A549 (cell line): ENCODE data around the gene UBTD1. TPM values are rescaled to one million over a fixed set of nuclear protein-coding genes. Genes with fewer than 3 reads are reported as not detected.

Source experiments
- ATAC-seq, 2 experiments: fragments of 200-7000 bp in 1 of 2; fragments of >200 bp in 1 of 2; cut with Nextera tagmentation in 1 of 2; cut with Tn5 transposase in 1 of 2; 3 replicates each; pipeline versions ENCODE4 v1.8.0 to v1.9.1; 2018 to 2020; ENCODE audit warnings: mild to moderate bottlenecking in 1 of 2, moderate library complexity in 1 of 2
- CTCF ChIA-PET: fragments of 300-600 bp; sonication (Branson Sonifier 250); formaldehyde crosslinking; extraction: SDS; loops from one replicate; lab custom pipeline; 2021; ENCODE audit warnings: antibody characterized with exemption, inconsistent platforms; lab: Yijun Ruan, JAX
- POLR2A ChIA-PET: fragments of 350-600 bp; formaldehyde crosslinking; extraction: SDS; loops from one replicate; lab custom pipeline; 2021; ENCODE audit warnings: antibody characterized with exemption, inconsistent platforms; lab: Yijun Ruan, JAX
- DNase-seq, 2 experiments: peaks; one replicate each; pipeline versions ENCODE4 v3.0.0 to v3.0.0-alpha.2; 2011 to 2016; ENCODE audit warnings: low read depth in 1 of 2, low spot score in 1 of 2
- FAIRE-seq: peaks from 2 replicates; lab custom pipeline; 2011; peaks lifted over from hg19 to GRCh38; lab: Jason Lieb, UNC
- H3K27ac ChIP-seq, 2 experiments: fragments of >200 bp; sonication (Bioruptor Twin); formaldehyde crosslinking; 3 replicates each; pipeline ENCODE4 v1.5.1; 2016 to 2017
- H3K4me1 ChIP-seq: fragments of >200 bp; sonication (Bioruptor Twin); formaldehyde crosslinking; 3 replicates; pipeline ENCODE4 v1.6.1; 2016
- H3K4me2 ChIP-seq: fragments of >200 bp; sonication (Bioruptor Twin); formaldehyde crosslinking; 3 replicates; pipeline ENCODE4 v1.6.1; 2016
- H3K4me3 ChIP-seq: fragments of >200 bp; sonication (Bioruptor Twin); formaldehyde crosslinking; 3 replicates; pipeline ENCODE4 v1.5.1; 2016
- H3K9me3 ChIP-seq: fragments of >200 bp; sonication (Bioruptor Twin); formaldehyde crosslinking; 3 replicates; pipeline ENCODE4 v1.6.1; 2016
- CBX2 ChIP-seq: fragments of 200-600 bp; sonication (generic); IDR thresholded peaks from 2 replicates; pipeline ENCODE4 v1.6.1; 2016; ENCODE audit warnings: low read depth, mild to moderate bottlenecking, borderline replicate concordance
- CBX8 ChIP-seq: fragments of 200-600 bp; sonication (generic); IDR thresholded peaks from 2 replicates; pipeline ENCODE4 v1.6.1; 2016
- ESRRA ChIP-seq: fragments of 150-350 bp; IDR thresholded peaks from 2 replicates; pipeline ENCODE4 v1.6.1; 2014; ENCODE audit warnings: mild to moderate bottlenecking, low read length, borderline replicate concordance
- HDAC2 ChIP-seq: fragments of 200-600 bp; sonication (generic); IDR thresholded peaks from 2 replicates; pipeline ENCODE4 v1.6.1; 2016
- HEYL ChIP-seq: fragments of 250-450 bp; sonication (Bioruptor Pico); IDR thresholded peaks from 2 replicates; pipeline ENCODE4 v1.8.0; 2021; ENCODE audit warnings: mild to moderate bottlenecking, moderate library complexity
- HOXA7 ChIP-seq: fragments of 250-450 bp; sonication (Bioruptor Pico); IDR thresholded peaks from 2 replicates; pipeline ENCODE4 v1.5.0; 2020; ENCODE audit warnings: mild to moderate bottlenecking, moderate library complexity
- JUN ChIP-seq, 2 experiments: fragments of >200 bp; sonication (Bioruptor Twin); formaldehyde crosslinking; IDR thresholded peaks; 2 replicates in 1 of 2; 3 replicates in 1 of 2; pipeline ENCODE4 v1.6.1; 2016 to 2017
- KDM5A ChIP-seq: fragments of 200-600 bp; sonication (generic); IDR thresholded peaks from 2 replicates; pipeline ENCODE4 v1.6.1; 2016; ENCODE audit warnings: antibody characterized with exemption, mild to moderate bottlenecking
- MAZ ChIP-seq: fragments of 150-350 bp; IDR thresholded peaks from 2 replicates; pipeline ENCODE4 v1.6.1; 2014; ENCODE audit warnings: antibody characterized with exemption, low read depth, low read length, borderline replicate concordance
- RAD21 ChIP-seq, 2 experiments: fragments of >200 bp in 1 of 2; sonication (Bioruptor Twin) in 1 of 2; formaldehyde crosslinking in 1 of 2; IDR thresholded peaks in 1 of 2; conservative IDR thresholded peaks in 1 of 2; 2 replicates in 1 of 2; 3 replicates in 1 of 2; pipeline ENCODE4 v1.6.1; 2012 to 2018; ENCODE audit warnings: inconsistent platforms in 1 of 2
- RARB ChIP-seq: fragments of 250-450 bp; sonication (Bioruptor Pico); IDR thresholded peaks from 2 replicates; pipeline ENCODE4 v1.8.0; 2021; ENCODE audit warnings: mild to moderate bottlenecking, moderate library complexity
- RNF2 ChIP-seq: fragments of 200-600 bp; sonication (generic); IDR thresholded peaks from 2 replicates; pipeline ENCODE4 v1.6.1; 2016; ENCODE audit warnings: low read depth, mild to moderate bottlenecking, antibody characterized with exemption, moderate library complexity, borderline replicate concordance
- SMC3 ChIP-seq: fragments of >200 bp; sonication (Bioruptor Twin); formaldehyde crosslinking; IDR thresholded peaks from 3 replicates; pipeline ENCODE4 v1.6.1; 2018; ENCODE audit warnings: inconsistent platforms
- WGBS: methylation state at CpG from one replicate; pipeline ENCODE4 v1.1.6; 2017; ENCODE audit errors: missing lambda C conversion rate; 5-methylcytosine and 5-hydroxymethylcytosine counted together
- polyA plus RNA-seq, 4 experiments: library from polyadenylated mRNA; depleted of rRNA in 3 of 4; stranded (reverse); fragments of >200 nt; fragmentation: RNase III in 1 of 4; extraction: RNeasy Plus Mini Kit Qiagen cat#74134 plus additional on column Dnase treatment in 1 of 4; gene quantifications; 2 replicates in 3 of 4; 3 replicates in 1 of 4; pipeline ENCODE4 v1.2.3, GENCODE V29; 2011 to 2017
- TF ChIP-seq, protein P1 (sequence below): IDR thresholded peaks from 2 replicates; pipeline ENCODE4 v1.6.1; 2012
- TF ChIP-seq, protein P2 (sequence below): fragments of 250-450 bp; sonication (Bioruptor Pico); IDR thresholded peaks from 2 replicates; pipeline ENCODE4 v1.5.0; 2021; ENCODE audit warnings: mild to moderate bottlenecking, moderate library complexity, borderline replicate concordance
- TF ChIP-seq, protein P3 (sequence below): IDR thresholded peaks from 2 replicates; pipeline ENCODE4 v1.6.1; 2012
- TF ChIP-seq, protein P4 (sequence below): fragments of 150-350 bp; IDR thresholded peaks from 2 replicates; pipeline ENCODE4 v1.6.1; 2014; ENCODE audit warnings: low read depth, mild to moderate bottlenecking, low read length

Gene UBTD1
- polyA plus RNA-seq, 2 of the 4 experiments (the other 2 are of a cell fraction): 5.9 to 11.6 TPM

DNA sequence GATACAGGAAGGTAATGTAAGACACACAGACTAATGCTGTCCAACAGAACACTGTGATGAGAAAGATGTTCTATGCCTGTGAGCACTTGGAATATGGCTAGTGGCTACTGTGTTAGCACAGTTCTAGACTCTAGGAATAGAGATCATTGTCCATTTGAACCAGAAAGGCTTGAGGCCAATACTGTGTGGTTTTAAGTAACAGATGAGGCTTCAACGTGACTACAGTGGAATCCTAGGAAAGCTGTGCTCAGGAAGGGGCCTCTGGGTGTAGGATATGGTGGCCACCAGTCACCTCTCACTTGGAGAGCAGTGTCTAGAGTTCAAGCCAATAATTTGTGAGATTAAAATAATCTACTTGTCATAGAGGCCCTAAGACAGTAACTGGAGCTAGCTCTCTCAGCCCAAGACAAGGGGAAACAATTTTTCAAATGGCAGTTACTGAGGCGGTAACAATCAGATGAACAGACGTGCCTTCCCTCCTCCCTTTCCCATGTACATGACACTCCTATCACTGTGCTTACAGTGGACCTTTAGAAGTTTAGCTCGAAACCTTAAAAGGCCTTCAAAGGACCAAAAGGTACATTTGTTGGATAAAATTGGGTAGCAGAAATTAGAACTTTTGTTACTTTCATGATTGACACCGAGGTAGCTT is 42.6 kb upstream of the UBTD1 start:
- ATAC-seq: no peak
- ChIA-PET CTCF (interaction anchor here (0.9 to 12.9 kb wide), 7 partner anchors 11 to 156 kb away, joined by 3 to 218 read pairs (median 4); partner anchors contain the start of gene ANKRD2), POLR2A (no interaction called here)
- FAIRE-seq: no peak
- no peak for DNase-seq
- H3K4me2 ChIP-seq: no peak overlapping the region
- no peak overlapping the region for H3K27ac ChIP-seq
- WGBS: 87% methylated on average over 5 of the region's 5 CpGs
- no peak overlapping the region for H3K4me3 ChIP-seq
- TF ChIP-seq HDAC2 (no peak), MAZ (no peak)
- H3K4me1 ChIP-seq: no peaks in the 10 kb centered on the region
- no peaks in the 10 kb centered on the region for H3K9me3 ChIP-seq

DNA sequence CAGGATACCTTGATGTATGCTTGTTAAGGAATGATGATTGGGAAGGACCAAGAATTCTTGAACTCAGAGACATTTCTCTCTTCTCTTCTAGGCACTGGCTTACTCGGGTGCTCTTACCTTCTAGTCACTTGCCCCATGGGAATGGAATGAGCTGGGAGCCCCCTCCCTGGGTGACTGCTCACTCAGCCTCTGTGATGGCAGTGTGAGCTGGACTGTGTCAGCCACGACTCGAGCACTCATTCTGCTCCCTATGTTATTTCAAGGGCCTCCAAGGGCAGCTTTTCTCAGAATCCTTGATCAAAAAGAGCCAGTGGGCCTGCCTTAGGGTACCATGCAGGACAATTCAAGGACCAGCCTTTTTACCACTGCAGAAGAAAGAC is 42.0 kb upstream of the UBTD1 start:
- no peaks in the 10 kb centered on the region for H3K9me3 ChIP-seq
- TF ChIP-seq RNF2 (no peak), RARB (CRISPR knock-in tag) (no peak), ESRRA (no peak), RAD21 (conservative IDR thresholded peaks at IDR 0.05 in 1 of 2, IDR thresholded peaks at IDR 0.05 in 1 of 2) (no peak), JUN (IDR thresholded peaks at IDR 0.05) (no peak)
- TF ChIP-seq, protein P1, sequence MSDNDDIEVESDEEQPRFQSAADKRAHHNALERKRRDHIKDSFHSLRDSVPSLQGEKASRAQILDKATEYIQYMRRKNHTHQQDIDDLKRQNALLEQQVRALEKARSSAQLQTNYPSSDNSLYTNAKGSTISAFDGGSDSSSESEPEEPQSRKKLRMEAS: no peak
- TF ChIP-seq, protein P2, sequence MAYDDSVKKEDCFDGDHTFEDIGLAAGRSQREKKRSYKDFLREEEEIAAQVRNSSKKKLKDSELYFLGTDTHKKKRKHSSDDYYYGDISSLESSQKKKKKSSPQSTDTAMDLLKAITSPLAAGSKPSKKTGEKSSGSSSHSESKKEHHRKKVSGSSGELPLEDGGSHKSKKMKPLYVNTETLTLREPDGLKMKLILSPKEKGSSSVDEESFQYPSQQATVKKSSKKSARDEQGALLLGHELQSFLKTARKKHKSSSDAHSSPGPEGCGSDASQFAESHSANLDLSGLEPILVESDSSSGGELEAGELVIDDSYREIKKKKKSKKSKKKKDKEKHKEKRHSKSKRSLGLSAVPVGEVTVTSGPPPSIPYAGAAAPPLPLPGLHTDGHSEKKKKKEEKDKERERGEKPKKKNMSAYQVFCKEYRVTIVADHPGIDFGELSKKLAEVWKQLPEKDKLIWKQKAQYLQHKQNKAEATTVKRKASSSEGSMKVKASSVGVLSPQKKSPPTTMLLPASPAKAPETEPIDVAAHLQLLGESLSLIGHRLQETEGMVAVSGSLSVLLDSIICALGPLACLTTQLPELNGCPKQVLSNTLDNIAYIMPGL: no peak
- TF ChIP-seq, all 56 proteins: peak for 0
- CTCF ChIA-PET: interaction anchor here (0.7 to 12.9 kb wide), 6 partner anchors 12 to 178 kb away, joined by 3 to 218 read pairs (median 5); no protein-coding TSS in a partner anchor
- Histone ChIP-seq H3K4me3 (no peak overlapping the region), H3K27ac (no peak overlapping the region), H3K4me1 (no peaks in the 10 kb centered on the region), H3K4me2 (no peak overlapping the region)
- ATAC-seq (no peak), DNase-seq (no peak), FAIRE-seq (no peak)
- POLR2A ChIA-PET: no interaction called here
- 92% methylated on average over 3 of the region's 3 CpGs for WGBS

DNA sequence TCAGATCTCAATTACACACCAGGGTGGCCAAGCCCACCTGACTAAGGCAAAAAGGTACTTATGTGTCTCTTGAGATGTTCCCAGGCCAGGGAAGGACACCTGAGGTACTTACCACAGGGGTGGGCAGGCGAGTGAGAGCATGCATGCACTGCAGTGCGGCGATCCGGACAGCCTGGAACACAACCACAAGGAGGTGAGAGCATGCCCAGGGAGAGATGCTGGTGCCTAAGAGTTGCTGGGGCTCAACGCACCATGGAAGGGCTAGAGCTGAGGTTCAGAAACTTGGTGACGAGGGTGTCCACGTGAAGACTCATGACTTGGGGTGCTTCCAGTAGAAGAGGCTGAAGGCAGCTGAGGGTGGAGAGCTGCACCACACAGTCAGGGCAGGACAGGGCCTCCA is 39.6 kb upstream of the UBTD1 start:
- ATAC-seq: no peak
- no peak overlapping the region for H3K27ac ChIP-seq
- FAIRE-seq: no peak
- ChIA-PET CTCF (interaction anchor here (1.1 to 12.9 kb wide), 7 partner anchors 9 to 156 kb away, joined by 3 to 218 read pairs (median 4); no protein-coding TSS in a partner anchor), POLR2A (no interaction called here)
- peaks cover 4% of the 10 kb centered on the region; the same call in 2 of the 3 replicates for H3K4me1 ChIP-seq
- WGBS: 97% methylated on average over 7 of the region's 7 CpGs
- no peak for DNase-seq
- TF ChIP-seq SMC3 (no peak), HEYL (CRISPR knock-in tag) (no peak), CBX2 (no peak), KDM5A (no peak), CBX8 (no peak), JUN (IDR thresholded peaks at IDR 0.05) (no peak), HOXA7 (CRISPR knock-in tag) (no peak)
- TF ChIP-seq, protein P3, sequence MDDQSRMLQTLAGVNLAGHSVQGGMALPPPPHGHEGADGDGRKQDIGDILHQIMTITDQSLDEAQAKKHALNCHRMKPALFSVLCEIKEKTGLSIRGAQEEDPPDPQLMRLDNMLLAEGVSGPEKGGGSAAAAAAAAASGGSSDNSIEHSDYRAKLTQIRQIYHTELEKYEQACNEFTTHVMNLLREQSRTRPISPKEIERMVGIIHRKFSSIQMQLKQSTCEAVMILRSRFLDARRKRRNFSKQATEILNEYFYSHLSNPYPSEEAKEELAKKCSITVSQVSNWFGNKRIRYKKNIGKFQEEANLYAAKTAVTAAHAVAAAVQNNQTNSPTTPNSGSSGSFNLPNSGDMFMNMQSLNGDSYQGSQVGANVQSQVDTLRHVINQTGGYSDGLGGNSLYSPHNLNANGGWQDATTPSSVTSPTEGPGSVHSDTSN: no peak
- TF ChIP-seq, protein P4, sequence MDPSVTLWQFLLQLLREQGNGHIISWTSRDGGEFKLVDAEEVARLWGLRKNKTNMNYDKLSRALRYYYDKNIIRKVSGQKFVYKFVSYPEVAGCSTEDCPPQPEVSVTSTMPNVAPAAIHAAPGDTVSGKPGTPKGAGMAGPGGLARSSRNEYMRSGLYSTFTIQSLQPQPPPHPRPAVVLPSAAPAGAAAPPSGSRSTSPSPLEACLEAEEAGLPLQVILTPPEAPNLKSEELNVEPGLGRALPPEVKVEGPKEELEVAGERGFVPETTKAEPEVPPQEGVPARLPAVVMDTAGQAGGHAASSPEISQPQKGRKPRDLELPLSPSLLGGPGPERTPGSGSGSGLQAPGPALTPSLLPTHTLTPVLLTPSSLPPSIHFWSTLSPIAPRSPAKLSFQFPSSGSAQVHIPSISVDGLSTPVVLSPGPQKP: no peak
- no peak overlapping the region for H3K4me2 ChIP-seq
- no peak overlapping the region for H3K4me3 ChIP-seq
- H3K9me3 ChIP-seq: no peaks in the 10 kb centered on the region
